T1000 (cell line): ENCODE data around the gene BRSK2.

Experiments used
- DNase-seq: peaks from one replicate; lab custom pipeline; 2025; ENCODE audit warnings: mixed read lengths; lab: John Stamatoyannopoulos, UW

BRSK2 gene

DNA sequence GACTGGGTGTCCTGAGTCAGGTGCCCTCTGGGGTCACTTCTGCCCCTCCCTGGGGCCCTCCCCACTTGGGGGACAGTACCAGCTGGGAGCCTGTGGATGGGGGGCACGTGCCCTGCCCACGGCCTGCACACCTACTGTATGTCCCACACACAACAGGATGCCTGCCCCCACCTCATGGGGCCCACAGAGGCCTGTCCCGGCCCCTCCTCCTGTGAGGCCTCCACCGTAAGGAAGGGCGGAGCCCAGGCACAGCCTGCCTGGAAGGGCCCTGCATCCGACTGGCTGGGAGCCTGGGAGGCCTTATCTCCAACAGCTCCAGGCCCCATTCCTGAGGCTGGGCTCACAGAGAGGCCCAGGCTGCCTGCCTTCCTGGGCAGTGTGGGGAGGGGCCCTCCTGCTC lies 47.8 kb downstream of the BRSK2 start:
- DNase-seq = no peak

DNA sequence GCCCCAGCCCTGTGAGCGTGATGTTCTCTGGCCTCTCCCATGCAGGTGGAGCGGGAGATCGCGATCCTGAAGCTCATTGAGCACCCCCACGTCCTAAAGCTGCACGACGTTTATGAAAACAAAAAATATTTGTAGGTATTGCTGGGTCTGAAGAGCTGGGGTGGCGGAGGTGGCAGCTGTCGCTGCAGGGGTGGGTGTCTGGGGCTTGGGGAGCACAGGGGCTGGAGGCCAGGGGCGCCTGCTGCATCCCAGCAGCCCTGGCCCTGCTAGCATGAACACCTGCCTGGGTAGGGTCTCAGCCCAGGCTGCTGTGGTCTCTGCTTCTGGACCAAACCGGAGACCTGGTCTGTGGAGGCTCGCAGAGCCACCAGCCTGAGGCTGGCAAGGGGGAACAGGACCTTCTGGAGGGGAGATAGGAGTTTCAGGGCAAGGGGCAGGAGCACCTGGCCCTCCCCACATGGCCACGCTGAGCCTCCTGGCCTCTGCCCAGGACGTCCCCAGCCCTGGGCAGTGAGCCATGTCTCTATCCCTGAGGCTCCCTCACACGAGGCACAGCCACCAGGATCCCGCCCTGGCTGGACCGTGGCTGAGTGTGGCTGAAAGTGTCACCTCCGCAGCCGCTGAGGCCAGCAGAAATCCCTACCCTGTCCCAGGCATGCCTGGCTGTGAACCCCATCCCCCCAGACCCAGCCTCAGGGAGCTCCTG lies 48.7 kb downstream of the BRSK2 start:
- no peak for DNase-seq

DNA sequence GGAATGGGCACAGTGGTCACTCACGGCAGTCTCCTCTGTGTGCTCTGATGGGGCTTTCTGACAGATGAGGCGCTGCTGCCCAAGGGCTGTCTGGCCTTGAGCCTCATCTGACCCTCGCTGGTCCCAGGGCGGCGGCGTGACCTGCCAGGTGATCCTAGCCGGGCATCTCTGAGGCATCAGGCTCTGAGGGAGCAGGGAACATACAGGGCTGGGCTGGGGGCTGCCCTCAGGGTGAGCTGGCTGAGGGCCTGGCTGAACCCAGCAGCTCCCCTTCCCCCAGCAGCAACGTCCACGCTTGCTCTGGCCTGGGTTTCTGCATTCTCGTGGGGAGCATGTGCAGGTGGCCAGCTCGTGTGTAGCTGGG lies 49.2 kb downstream of the BRSK2 start:
- DNase-seq = no peak

DNA sequence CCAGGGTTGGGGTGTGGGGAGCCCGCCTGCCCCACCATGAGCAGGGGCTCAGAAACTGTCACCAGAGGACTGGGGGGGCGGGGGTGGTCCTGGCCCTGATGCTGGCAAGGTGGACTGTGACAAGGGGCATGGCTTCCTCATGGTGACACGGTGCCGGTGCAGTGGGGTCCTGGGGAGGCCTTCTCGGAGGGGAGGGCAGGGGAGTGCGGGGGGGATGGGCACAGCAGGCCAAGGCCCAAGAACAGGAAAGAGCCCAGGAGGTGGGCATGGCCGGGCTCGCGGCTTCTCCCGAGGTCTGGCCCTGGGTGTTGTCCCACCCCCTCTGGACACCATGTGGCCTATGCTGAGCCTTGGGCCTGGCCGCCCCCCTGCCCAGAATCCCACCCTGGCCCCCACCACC lies 49.6 kb downstream of the BRSK2 start:
- no peak for DNase-seq

DNA sequence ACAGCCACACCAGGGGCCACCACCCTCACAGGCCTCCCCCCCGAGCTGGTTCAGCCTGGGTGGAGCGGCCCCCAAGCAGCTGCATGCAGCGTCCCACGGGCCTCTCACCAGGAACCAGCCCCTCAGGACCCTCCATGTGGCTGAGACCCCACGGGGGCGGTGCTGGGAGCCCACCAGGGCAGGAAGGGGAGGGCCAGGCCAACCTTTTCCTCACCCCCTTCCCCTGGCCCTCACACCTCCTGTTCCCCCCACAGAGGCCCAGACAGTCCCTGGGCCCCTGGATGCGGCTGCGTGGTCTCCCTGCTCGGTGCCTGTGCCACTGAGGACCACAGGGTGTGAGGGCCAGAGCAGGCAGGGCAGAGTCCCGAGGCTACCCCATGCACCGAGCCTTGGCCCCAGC lies 50.3 kb downstream of the BRSK2 start:
- DNase-seq = no peak

DNA sequence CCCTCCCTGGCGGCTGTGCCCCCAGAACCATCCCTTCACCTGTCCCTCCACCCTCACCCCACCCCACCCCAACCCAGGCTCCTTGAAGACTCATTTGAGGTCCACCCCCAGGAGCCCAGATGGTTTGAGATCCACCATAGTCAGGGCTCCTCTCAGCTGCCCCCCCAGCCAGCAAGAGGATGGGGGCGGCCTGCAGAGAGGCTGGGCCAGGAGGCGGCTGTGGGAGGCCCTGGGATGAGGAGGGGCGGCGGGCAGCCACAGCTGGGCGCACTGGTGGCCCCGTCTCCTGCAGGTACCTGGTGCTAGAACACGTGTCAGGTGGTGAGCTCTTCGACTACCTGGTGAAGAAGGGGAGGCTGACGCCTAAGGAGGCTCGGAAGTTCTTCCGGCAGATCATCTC lies 50.8 kb downstream of the BRSK2 start:
- DNase-seq = no peak

DNA sequence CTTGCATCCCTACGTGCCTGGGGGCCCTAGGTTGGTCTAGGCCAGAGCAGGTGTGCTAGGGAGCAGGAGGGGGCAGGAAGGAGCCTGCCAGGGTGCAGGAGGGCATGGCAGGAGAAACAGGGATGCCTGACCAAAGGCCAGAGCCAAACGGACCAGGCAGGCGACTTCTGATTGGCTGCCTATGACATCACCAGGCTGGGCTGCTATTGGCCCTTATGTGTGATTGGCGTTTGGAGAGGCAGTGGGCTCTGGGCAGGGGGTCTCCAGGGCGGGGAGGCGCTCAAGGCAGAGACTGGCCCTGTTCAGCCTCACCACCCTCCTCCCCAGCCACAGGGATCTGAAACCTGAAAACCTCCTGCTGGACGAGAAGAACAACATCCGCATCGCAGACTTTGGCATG lies 52.4 kb downstream of the BRSK2 start:
- DNase-seq = no peak

DNA sequence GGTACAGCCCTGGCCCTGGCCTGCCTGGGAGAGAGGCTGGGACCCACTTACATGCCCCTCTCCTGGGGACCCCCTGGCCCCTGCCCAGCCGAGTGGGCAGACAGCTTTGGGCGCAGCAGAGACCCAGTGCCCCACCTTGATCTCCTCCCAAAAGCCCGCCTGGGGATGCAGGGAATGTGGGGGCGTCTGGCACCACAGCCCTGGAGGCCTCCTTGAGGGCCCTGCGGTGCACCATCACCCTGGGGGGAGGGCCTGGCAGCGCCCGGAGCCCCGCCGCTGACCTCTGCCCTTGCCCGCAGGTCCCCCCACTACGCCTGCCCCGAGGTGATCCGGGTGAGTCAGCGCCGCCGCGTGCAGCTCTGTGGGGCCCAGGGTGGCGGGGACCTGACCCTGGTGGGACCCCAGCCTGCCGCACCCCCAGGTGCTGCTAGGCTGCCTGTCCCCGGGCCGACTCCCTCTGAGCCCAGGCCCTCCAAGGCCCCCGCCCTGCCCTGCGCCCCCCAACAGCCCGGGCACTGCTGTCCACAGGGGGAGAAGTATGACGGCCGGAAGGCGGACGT lies 53.2 kb downstream of the BRSK2 start:
- no peak for DNase-seq

DNA sequence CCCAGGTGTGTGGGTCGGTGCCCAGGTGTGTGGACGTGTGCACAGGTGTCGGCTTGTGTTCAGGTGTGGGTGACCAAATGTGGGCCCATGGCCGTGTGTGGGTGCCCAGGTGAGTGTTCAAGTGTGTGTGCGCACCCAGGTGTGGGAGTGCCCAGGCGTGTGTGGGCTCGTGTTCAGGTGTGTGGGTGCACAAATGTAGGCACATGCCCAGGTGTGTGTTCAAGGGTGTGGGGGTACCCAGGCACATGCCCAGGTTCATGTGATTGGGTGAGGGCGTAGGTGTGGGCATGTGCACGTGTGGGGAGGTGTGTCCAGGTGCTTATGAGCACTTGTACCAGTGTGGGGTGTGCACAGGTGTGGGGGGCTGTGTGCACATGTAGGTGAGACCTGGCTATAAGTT lies 54.0 kb downstream of the BRSK2 start:
- DNase-seq = no peak

DNA sequence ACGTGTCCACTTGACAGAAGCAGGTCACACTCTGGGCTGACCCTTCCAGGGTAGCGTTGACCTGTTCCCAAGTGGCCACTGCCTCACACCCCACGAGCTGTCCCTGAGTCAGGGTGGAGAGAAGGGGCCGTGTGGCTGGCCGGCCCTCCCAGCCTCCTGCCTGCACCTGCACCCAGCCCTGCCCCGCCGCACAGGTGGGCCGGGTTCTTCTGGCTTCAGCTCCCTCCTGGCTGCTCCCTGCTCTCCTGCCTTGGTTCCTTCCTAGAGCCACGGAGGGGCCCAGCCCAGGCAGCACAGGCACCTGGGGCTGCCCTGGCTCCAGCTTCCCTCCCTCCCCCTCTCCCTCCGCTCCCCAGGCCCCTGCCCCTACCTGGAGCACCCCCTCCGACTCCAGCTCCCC lies 54.6 kb downstream of the BRSK2 start:
- no peak for DNase-seq

DNA sequence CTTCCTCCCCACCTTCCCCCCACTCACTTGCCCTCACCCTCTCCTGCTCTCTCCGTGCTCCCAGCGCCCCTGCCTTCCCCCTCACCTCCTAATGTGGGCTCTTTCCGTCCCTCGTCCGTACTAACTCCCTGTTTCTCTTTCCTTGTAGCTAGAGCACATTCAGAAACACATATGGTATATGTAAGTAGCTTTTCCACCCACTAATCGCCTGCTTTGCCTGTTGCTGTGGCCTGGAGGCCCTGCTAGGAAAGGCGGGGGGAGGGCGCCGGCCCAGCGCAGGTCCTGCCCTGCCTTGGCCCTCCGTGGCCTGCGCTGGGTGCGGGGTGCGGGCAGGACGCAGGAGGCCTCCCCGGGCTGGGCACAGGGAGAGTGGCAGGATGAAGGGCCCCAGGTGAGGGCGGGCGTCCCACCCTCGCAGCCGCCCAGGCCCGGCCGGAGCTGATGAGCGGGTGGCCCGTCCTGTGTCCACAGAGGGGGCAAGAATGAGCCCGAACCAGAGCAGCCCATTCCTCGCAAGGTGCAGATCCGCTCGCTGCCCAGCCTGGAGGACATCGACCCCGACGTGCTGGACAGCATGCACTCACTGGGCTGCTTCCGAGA lies 55.2 kb downstream of the BRSK2 start:
- DNase-seq = no peak

DNA sequence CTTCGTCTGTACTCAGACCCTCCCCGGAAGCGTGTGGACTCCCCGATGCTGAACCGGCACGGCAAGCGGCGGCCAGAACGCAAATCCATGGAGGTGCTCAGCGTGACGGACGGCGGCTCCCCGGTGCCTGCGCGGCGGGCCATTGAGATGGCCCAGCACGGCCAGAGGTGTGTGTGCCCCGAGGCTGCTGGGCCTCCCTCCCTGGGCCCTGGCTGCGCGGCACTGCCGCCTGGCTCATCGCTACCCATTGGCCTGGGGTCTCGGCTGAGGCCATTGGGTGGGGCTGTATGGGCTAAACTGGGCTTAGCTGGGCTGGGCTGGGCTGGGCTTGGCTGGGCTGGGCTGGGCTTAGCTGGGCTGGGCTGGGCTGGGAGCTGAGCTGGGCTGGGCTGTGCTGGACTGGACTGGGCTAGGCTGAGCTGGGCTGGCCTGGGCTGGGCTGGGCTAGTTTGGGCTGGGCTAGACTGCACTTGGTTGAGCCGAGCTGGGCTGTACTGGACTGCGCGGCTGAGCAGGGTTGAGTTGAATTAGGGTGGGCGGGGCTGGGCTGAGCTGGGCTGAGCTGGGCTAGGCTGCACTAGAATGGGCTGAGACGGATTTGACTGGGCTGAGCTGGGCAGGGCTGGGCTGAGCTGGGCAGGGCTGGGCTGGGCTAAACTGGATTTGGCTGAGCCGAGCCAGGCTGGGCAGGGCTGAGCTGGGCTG lies 56.2 kb downstream of the BRSK2 start:
- no peak for DNase-seq

DNA sequence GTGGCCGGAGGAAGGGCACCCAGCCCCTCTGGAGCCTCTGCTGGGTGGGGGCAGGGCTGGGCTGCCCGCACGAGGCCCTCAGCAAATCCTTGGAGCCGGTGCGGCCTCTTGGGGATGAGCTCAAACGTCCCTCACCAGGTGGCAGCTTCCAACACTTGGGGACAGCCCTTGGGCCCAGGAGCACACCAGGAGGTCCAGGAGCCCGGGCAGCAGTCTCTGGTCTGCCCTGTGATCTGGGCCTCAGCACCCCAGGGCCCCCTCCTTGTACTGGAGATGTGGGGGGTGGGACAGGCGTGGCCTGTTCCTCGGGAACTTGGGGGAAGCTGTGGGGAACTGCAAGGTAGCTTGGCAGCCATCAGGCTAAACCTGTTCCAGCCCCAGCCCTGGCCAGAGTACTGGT lies 56.9 kb downstream of the BRSK2 start:
- DNase-seq = no peak

DNA sequence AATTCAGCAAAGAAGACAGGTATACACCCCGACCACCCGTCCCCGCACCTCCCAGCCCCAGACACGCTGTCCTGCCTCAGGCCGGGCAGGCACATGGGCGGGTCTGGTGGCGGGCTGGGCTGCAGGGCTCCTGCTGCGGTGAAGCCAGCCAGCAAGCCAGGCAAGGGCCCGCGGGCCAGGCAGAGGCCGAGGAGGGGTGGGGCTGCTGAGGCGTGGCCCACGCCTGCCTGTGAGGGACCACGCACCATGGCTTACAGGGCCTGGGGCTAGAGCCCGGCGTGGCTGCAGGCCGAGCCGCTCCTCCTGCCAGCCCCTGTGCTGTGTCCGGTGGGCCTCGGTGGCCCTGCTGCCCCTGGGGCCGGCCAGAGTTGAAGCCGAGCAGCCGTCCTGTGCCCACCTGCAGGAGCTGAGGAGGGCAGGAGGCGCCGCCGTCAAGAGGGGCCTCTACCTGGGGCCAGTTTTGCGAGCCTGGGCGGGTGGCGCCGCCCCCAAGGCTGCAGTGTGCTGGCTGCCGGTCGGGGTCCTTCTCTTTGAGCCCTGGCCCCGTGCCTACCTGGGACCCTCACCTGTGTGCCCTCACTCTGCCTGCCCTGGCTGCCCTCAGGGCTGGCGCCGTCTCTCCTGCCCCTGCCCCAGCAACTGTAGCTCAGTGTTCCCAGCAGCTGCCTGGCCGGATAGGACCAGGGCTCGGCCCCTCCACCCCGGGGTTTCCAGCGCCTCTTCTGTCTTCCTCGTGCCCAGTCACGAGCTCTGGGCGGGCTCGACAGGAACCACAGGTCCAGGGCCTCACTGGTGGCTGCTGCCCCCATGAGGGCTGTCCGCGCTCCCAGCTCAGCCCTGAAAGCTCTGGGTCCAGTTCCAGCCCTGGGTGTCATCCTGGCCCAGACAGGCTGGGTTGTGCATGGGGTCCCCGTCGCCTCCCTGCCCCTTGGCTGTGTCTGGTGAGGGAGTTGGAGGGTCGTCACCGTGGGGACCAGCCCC lies 58.4 kb downstream of the BRSK2 start:
- DNase-seq = no peak

DNA sequence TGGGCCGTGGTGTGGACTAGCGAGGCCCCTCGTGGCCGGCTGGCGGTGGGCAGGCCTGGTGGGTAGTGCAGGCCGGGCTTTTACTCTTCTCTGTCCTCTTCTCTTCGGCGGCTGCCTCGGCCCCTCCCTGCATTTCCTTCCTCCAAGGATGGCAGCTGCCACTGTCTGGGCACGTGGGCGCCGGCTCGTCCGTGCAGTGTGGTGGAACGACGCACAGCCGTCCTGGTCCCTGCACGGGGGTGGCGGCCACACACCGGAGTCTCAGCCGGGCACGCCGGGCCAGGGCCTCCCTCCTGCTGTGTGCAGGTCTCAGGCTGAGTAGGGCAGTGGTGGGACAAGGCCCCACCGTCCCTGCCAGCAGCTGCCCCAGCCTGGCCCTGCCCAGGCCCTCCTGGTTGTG lies 59.1 kb downstream of the BRSK2 start:
- no peak for DNase-seq

DNA sequence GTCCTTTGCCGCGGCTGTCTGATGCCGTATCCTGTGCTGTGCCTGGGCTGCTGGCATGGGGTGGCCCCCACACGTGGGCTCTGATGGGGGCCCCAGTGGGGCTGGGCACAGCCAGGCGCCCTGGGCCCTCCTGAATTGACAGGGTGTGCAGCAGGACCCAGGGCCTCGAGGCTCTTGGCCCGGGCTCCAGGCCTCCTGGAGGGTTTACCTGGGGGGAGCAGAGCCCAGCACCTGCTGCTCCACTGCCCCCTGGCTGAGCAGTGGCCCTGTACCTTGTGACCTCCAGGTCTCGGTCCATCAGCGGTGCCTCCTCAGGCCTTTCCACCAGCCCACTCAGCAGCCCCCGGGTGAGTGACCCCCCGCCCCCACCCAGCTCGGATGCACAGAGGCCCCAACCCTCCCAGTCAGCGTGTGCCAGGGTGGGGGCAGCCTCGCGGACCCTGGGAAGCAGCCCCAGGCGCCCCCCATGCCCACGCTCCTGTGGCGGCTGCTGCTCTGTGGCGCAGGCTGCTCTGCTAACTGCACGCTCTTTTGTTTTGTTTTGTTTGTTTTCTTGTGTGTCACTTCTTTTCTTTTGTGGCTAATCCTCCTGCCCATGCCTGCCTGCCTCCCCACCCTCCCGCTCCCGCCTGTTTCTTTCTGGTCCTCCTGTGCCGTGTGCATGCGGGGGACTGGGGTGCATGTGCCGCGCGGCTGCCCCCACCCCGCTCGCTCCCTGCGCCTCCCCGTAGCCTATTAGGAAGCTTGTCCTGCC lies 59.9 kb downstream of the BRSK2 start:
- DNase-seq = no peak

DNA sequence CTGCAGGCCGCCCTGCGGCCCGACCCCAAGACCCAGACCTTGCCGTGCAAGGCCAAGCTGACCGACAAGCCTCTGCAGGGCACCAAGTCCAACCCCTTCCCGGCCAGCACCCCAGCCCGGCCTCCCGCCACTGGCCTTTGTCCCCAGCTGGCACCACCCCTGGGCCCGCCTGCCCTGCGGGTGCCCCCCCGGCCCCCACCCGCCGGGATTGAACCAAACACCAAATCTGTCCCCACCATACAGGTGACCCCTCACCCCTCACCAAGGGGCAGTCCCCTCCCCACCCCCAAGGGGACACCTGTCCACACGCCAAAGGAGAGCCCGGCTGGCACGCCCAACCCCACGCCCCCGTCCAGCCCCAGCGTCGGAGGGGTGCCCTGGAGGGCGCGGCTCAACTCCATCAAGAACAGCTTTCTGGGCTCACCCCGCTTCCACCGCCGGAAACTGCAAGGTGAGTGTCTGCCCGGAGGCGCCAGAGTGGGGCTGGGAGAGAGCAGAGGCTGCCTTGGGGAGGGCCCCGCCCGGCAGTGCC lies 60.7 kb downstream of the BRSK2 start:
- DNase-seq = no peak

DNA sequence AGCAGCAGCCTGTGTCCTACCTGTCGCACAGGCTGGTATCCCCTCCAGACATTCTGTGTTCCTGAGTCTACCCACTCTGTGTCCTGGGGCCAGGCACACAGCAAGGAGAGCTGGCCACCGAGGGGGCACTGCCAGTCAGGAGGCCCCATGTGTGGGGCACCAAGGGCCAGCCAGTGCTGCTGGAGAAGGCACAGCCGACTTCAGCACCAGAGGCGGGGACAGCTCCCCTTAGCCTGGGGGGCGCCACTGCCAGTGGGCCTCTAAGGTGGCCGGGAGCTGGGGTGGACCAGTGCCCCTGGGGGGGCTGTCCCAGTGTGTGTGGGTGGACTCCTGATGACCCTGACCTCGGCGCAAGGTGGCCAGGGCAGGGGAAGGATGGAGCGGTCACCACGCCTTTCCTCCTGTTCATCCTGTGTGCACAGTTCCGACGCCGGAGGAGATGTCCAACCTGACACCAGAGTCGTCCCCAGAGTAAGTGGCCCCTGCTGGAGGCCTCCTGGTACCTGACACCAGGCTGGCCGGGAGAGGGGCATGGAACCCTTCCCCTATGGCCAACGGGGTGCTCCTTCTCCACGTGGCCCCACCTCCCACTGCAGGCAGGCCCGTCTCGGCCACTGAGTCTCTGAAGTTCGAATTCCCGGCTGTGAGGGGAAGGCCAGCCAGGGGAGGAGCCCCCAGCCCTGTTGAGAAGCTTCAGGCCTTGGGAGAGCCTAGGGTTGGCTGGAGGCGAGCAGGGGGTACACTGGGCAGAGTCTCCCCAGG lies 61.4 kb downstream of the BRSK2 start:
- no peak for DNase-seq

DNA sequence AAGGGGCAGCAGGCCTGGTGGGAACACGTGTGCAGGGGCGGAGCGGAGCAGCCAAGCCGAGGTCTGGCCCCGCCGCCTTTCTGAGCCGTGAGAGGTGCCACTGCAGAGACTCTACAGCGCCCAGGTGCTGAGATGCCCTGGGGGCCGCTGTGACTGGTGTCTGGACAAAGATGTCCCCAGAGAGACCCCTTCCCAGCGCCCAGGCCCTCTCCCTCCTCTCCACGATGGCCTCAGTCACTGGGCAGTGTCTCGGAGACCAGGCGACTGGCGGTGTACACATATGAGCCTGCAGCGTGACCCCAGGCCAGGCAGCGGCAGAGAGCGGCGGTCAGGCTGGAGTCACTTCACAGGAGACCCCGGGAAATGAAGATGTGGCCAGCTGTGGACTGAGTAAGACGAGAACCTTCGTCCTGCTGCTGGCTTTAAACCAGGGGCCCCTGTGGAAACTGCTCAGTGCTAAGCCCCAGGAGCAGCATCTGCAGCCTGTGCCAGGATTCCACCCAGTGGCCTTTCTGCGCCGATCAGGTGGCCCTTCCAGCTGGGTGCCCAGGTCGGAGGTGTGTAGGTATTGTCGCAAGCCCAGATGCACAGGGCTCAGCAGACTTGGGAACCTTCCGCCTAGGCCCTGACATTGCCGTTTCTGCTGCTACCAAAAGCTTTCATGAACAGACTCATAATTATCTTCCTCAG lies 62.2 kb downstream of the BRSK2 start:
- no peak for DNase-seq

DNA sequence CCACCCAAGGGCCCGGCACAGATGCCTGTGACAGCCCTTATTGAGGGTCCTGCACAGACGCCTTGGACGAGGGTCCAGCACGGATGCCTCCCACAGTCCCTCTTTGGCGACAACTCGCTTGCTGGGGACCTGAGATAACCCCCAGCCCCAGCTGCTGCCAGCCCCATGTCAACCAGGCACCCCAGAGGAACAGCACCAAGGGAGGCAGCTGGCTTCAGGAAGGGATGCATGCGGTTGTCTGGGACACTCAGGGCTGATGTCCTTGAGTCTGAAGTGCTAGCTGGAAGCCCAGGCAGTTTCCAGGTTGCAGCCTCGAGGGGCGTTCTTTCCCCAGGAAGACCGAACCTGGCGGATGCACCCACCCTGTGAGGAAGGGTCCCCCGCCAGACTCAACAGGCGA lies 63.0 kb downstream of the BRSK2 start:
- DNase-seq = no peak
